ENCODE data around the gene SASS6.
"Not testable (repeated sequence)": the region's sequence is repeated elsewhere in the genome, so short reads cannot be mapped to it uniquely, and the experiment has no call there.

Gene SASS6

DNA sequence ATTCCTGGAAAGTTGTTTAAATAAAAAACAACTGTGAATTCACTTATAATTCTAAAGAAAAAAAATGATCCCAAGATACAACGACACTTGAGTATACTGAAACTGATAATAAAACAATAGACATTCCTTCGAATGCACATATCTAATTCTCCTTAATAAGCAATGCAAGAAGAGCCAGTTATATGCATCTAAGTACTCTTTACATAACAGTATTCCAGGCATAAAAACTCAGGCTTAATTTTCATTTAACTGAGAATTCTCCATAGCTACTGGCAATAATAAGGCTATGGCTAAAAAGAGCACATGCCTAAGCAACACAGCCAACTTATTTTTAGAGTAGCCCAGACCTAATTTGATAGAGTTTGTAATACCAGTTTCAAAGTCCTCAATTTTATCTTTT is 31.2 kb downstream of the SASS6 start:
- no peak for DNase-seq

DNA sequence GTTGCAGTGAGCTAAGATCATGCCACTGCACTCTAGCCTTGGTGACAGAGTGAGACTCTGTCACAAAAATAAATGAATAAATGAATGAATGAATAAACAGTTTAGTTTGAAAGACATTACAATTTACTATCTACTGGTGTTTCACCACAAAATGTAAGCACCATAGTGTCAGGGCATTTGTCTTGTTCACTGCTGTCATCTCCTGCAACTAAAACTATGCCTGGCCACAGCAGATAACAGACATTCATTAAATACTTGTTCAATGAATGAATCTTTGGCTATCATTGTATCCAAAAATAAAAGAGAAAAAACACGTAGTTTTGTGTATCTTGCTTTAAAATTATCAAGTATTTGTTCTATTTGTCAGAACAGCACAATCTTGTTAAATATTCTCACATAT is 32.5 kb downstream of the SASS6 start:
- no peak for DNase-seq

DNA sequence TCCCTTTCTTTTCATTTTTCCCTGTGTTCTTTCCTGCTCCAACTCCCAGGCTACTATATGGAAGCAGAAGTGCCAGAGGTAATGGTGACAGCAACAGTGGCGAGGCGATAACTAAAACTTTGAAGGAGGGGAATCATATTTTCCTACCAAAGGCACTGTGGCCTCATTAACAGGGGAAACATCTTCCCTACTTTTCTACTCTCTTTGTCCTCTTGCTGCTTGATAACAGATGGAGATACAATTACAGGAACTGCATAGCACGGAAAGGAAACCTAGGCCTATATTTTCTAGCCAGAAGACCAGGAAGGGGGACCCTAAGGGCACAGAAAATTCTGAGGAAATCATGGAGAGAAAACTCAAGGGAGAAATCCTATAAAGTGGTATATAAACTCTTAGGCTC is 42.3 kb downstream of the SASS6 start:
- DNase-seq = no peak

DNA sequence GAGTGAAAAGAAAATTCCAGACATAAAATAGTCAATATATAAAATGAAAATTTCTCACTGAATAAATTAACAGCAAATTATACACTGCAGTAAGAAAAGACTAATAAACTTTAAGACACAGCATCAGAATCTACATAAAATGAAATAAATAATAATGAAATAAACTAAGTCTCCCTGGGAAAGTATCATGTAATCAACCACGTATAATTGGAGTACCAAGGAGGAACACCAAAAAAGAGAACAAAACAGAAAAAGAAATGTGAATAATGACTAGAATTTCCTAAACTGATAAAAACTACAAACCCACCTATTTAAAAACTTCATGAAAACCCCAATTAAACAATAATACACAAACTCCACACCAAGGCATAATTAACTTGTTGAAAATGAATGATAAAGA is 43.6 kb downstream of the SASS6 start:
- DNase-seq = no peak

DNA sequence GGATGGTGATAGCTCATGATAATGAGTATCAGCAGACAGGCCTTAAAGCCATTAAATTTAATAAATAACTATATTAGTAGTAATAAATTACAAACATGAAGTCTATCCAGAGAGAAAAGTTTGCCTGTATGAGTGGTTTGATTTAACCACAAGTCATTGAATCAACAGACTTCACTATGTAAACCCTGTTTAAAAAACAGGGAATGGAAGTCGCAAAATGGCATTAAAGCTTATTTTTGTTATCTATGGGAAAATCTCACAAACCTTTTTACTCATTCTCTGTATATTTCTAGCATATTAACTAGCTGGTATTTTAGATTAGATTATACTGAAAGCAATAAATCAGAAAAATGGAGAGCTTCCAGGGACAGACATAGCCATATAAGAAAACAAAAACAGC is 45.3 kb downstream of the SASS6 start:
- no peak for DNase-seq

DNA sequence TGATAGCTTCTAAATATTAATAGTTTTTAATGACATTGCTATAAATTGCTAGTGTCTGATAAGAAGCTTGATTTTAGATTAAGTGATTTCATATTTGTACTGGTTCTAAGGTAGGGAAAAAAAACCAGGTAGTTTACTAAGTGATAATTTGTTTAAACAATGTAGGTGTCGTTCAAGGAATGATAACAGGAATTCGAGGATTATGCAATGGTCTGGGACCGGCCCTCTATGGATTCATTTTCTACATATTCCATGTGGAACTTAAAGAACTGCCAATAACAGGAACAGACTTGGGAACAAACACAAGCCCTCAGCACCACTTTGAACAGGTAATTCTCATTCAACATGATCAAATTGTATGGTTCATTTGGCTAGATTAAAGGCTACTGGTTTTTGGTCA is 52.4 kb downstream of the SASS6 start:
- no peak for DNase-seq

DNA sequence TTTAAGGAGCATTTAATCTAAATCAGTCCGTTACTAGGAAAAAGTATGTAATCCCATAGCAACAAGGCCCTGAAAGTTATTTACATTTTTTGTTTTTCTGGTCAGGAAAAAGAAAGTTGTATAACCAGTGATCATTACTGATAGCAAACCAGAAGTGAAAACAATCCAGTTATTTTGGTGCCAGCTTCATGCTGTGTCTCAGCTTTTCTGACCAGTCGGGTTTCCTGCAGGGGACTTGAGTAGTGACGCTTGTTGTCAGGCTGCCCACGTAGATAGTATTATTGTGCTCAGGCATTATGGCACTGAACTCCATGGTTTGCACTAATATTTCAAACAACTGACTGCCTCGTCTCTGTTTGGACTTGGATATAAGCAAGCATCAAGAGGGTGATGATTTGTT is 55.2 kb downstream of the SASS6 start:
- no peak for DNase-seq

DNA sequence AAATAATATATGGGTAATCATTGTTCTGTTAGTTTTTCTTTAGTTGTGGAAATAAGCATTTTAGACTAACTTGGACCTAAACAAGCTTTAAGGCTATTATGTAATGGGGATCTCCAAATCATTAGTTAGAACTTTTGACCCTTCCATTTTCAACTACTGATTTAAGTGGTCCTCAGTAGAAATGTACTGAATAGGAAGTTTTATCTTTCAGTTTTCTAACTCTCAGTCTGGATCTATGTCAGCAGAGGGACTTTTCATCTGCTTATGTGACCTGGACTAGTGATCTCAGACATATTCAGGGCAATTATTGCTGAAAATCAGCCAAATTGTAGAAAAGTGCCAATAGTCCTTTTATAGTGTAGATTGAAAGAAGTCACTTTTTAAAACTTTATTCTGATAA is 56.0 kb downstream of the SASS6 start:
- DNase-seq = no peak

DNA sequence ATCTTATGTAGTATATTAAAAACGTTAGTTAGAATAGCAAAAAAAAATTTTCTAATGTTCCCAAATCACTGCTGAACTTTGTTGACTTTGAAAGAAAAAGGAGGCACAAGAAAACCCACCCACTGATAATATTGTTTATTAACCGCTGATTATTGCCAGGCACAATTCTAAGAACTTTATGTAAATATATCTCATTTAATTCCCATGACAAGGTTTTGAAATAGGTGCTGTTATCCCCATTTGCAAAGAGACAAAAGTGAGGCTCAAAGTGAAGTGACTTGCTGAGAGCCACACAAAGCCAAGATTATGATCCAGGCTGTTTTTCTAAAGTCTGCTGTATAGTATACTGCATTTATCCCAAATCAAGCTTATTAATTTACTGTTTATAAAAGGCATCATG is 56.4 kb downstream of the SASS6 start:
- no peak for DNase-seq

DNA sequence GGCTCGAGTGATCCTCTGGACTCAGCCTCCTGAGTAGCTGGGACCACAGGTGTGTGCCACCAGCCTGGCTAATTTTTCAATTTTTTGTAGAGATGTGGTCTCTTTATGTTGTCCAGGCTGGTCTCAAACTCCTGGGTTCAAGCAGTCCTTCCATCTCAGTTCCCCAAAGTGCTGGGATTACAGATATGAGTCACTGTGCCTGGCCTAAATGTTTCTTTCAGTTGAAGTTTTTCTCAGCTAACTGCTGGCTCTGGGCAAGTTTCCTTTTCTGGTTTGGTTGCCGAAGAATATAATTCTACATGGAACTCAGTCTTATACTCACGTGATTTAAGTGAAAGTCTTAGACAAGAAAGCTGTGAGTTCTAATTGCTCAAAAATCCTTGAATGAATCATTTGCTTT is 57.0 kb downstream of the SASS6 start:
- DNase-seq = no peak

DNA sequence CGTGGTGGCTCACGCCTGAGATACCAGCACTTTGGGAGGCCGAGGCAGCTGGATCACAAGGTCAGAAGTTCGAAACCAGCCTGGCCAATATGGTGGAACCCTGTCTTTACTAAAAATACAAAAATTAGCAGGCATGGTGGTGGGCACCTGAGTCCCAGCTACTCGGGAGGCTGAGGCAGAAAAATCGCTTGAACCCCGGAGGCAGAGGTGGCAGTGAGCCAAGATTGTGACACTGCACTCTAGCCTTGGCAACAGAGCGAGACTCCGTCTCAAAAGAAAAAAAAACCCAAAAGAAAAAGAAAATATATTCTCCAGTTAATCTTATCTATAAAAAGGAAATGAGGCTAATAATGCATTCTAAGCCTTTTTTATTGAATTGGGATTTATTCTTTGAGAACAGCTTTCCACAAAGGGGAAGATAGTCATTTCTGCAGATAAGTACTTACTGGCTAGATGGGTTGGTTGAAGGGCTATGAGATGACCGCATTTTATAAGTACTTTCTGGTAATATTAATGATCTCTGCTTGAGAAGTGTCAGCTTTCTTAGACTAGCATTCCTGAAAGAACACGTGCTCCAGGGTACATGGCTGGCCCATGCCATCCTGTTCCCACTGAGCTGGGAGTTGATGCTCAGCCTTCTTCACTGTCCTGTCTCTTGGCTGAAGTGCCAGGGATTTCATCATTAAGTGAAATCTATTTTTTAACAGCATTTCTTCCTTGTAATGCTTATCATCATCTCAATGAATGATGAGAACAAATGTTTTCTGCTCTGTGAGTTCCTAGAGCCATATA is 57.9 kb downstream of the SASS6 start:
- no peak for DNase-seq

DNA sequence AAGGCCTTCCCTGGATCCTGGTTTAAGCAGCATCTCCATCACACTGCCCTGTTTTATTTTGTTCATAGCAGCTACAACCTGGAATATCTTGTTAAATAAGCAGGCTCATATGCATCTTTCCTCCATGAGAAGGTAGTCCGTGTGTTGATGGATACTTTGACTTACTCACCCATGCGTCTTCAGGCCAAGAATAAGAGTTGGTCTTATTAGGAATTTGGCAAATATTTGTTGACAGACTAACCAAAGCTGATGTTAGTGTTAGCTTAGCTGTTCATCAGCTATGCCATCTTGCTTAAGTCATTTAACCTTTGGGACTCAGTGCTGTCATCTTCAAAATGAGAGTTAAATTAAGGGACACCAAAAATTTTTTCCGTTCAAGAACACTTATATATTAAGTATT is 59.2 kb downstream of the SASS6 start:
- no peak for DNase-seq

DNA sequence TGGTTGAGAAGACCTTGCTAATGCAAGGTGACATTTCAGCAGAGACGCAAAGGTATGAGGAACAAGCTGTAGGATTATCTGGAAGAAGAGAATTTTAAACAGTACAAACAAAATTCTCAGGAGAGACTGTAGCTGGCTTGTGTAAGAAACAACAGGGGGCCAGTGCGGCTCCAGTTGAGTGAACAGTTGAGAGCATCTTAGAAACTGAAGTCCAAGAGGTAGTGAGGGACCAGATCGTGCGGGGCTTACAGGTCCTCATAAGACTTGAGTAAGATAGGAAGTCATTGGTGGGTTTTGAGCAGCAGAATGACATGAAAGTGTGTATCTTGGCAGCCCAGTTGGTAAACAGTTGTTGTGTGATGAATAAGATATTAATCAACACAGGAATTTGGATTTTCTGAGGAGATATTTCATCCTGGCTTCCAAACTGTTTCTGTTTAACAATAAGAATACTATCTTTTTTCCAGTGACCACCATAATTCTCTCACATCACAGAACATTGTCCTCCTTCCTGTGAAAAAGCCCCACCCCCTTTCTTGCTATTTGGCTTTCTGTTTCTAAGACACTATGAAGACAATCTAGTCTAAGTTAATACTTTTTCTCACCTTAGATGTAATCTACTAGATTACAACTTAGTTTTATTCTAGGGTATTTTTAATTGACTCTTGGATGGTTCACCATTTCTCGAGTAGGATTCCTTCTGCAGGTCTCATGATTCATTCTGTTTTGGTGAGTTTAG is 62.4 kb downstream of the SASS6 start:
- DNase-seq = no peak

DNA sequence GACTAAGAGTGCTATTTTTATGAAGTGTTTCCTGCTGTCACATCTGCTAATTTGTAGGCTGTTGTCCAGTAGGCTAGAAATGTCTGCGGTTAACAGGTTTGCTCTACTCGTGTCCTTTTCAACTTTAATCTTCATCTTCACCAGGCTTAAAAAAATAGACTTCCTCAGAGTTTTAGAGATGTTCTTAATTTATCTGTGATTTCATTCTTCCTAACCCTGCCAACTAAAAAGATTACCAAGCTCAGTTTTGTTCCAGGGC is 66.8 kb downstream of the SASS6 start:
- no peak for DNase-seq

DNA sequence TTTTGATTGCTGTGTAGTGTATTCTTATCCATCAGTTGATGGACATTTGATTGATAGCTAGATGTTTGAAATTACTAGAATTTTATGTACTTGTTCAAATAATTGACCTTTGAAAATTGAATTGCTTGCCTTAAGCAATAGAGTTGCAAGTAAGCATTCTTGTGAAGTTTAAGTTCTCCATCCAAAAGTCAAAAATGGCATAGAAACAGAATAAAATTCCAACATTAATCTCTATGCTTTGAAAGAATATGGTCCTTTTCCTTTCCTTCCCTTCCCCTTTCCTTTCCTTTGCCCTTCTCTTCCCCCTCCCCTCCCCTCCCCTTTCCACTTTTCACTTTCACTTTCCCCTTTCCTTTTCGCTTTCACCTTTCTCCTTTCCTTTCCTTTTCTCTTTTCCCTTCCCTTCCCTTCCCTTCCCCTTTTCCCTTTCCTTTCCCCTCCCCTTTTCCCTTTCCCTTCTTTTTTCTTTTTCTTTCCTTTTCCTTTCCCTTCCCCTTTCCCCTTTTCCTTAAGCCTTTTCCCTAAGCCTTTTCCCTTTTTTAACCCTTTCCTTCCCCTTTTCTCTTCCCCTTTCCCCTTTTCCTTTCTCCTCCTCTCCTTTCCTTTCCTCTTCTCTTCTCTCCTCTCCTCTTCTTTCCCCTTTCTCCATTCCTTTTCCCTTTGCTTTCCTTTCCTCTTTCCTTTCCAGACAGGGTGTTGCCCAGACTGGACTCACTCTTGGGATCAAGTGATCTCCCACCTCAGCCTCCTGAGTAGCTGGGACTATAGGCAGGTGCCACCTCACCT is 67.4 kb downstream of the SASS6 start:
- no peak for DNase-seq

DNA sequence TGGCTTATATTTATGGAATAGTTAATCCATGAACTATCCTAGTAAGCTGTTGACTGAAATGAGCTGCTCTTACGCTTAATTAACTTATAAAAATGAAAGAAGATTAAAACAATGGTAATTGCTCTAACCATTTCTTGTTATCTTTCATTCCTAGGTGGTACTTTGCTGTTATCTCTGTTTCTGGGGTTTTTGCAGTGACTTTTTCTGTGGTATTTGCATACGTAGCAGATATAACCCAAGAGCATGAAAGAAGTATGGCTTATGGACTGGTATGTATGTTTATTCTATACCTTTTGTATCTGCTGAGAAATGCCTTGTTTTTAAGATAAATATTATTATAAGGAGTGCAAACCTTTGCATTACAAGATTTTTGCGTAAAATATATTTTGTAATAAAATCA is 71.0 kb downstream of the SASS6 start:
- DNase-seq = no peak

DNA sequence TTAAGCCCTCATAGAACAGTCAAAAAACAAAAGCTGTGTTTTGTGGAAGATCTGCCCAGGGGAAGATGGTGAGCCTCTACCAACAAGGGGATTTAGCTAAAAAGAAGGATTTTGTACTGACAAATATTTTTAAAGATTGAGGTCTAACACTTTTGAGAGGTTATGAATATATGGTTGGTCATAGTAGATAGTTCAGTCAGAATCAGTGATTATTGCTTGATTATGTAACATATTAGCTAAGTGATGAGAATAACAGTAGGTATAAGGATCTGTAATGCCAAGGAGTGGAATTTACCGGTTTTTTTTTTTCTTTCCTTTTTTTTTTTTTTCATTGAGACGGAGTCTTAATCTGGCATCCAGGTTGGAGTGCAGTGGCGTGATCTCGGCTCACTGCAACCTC is 79.0 kb downstream of the SASS6 start:
- DNase-seq = no peak

DNA sequence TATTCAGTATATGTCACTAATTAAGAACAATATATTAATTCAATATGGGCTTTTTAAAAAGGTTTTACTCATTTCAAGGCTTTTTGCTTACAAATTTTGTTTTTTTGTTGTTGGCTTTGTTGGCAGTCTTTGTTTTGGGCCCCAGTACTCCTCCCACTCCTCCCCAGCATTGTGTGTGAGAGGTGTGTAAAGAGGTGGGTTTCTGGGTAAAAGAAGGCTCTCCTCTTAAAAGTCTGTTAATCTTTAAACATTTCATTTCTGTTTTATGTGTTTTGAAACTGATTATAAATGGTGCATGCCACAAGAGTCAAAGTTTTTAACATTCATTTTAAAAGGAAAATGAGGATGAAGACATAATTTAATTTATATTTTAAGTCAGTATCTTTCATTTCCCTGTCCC is 79.6 kb downstream of the SASS6 start:
- no peak for DNase-seq

DNA sequence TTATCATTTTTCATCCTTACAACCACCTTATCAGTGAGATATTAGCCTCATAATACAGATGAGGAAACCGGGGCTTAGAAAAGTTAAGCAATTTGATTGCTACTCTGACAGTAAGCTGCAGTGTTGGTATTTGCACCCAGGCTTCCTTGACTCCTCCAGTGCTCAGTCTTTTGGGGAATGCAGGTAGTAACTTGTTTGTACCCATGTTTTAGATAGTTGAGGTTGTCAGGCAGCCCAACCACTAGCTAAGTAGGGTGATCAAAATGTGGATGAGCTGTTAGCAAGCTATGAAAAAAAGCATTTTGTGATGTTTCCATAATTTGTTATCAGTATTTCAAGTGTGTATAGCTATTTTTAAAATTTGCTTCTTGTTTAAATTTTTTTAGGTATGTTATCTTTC is 80.8 kb downstream of the SASS6 start:
- DNase-seq = no peak

DNA sequence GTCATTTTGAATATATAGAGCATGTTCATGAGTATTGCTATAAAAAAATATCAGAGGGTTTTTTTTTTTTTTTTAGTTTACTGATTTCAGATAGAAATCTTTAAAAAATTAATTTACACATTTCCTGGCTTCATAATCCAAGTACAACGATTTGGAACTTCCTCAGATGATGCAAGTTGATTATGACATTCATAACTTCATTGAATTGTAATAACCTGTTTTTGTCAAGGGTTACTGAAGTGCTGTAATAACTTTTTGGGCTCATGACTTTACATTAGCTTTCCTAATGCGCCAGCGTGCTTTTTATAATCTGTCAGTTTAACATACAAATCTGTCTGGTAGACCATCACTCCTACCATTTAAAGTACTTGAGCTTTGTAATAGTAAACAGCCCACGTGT is 81.3 kb downstream of the SASS6 start:
- DNase-seq = no peak

DNA sequence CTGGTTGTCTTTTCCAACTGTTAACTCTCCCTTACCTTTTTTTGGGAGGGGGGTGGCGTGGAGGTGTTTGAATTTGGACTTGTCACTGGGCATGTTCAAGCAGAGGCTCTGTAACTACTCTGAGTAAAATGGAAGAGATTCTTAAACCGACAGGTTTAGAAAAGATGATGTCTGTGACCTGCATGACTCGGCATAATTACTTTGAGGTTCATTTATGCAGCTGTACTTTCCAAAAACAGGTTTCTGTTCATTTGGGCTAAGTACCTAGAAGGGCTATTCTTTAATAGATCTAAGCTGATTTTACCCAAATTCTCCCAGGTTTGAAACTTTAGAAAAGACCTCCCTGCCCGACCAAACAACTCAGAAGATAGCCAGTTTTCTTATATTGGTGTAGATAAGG is 82.6 kb downstream of the SASS6 start:
- no peak for DNase-seq

DNA sequence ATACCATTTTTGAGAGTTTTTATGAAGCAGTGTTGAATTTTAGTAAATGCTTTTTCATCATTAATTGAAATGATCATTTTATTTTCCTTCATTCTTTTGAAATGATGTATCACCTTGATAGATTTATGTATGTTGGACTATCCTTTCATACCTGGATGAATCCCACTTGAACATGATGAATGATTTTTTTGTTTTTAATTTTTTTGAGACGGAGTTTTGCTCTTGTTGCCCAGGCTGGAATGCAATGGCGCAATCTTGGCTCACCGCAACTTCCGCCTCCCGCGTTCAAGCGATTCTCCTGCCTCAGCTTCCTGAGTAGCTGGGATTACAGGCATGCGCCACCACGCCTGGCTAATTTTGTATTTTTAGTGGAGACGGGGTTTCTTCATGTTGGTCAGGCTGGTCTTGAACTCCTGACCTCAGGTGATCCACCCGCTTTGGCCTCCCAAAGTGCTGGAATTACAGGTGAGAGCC is 85.5 kb downstream of the SASS6 start:
- not testable (repeated sequence) for DNase-seq

DNA sequence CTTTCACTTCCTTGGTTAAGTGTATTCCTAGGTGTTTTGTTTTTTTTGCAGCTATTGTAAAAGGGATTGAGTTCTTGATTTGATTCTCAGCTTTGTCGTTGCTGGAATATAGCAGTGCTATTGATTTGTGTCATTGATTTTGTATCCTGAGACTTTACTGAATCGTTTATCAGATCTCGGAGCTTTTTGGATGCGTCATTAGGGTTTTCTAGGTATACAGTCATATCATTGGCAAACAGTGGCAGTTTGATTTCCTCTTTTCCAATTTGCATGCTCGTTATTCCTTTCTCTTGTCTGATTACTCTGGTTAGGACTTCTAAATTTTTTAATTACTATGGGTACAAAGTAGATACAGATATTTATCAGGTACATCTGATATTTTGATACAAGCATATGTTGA is 87.5 kb downstream of the SASS6 start:
- no peak for DNase-seq

DNA sequence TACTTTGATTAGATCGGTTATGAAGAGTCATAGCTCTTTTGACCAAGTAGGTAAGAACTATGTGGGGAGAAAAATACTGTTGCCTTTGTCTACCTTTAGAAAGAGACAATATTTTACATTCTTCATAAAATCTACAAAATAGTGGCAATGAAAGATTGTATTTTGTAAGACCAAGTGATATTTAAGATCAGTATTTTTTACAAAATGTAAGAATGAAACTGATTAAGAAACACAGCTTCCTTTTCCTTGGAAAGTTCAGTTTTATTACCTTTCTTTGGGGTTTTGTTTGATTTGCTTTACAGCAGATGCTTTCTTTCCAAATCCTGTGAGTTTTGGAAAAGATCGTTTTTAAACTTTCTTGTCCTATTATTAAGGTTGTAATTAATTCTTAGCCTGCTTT is 93.1 kb downstream of the SASS6 start:
- DNase-seq = no peak
